OCI-M2 (cell line): ENCODE measurements around the gene PTPRF.
A peak's percentile ranks its signal among the peaks of the same experiment; 100 is the strongest.

Experiments
- DNase-seq: peaks from one replicate; lab custom pipeline; 2025; ENCODE audit not compliant: unreplicated experiment; lab: John Stamatoyannopoulos, UW

Gene PTPRF

DNA sequence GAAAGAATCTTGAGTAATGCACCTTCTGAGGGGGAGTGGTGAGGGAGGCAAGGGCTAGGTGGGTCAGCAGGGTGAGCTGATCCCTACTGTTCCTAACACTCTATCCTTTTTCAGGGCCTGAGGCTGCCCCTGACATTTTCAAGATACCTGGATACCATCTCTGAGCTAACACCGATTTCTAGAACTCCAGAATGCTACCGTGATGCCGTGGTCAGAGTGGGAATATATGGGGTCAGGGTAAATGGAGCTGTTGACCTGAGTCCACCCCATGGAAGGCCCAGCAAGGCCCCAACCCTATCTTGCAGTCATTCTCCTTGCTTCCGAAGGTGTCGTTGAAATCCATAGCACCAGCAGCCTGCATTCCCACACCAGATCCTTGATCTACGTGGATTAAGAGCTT lies 18.0 kb upstream of the PTPRF start:
- no peak for DNase-seq

GRCh38 chr1:43513471-43514173 lies 17.1 kb upstream of the PTPRF start:
- no peak for DNase-seq

DNA sequence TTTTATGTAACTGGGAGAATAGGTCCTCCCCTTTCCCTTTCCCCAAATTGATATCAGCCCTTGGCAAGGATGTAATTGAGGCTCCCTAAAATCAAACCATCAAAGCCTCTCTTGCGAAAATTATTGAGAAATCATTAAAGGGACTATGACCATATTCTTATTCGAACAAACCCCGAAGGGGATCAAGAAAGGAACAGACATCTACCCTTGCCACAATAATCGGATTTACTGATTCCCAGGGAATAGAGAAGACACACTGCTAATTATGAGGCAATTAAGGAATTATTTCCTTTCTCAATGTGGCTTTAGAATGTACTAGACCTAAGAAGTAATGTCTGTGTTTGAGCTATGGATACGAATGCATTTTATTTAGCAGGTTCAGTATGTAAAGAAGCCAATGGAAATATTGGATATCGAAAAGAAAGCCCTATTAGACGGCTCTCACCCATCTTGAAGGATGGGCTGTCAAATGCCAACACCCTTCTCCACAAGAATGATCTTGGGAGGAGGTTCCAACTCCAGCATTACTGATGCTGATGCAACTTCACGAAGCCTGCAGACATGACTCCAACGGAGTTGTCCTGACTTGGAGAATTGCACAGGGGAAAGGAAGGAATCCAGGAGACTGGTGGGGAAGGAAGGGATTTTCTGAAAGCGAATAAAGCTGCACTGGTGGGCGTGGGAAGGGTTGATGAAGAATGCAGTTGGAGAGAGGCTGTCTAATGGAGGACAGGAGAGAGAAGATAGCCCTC lies 11.6 kb upstream of the PTPRF start:
- DNase-seq = no peak

- no peak for DNase-seq
Measured at GRCh38 chr1:43520100-43520778, 10.4 kb upstream of the PTPRF start.

GRCh38 chr1:43521078-43521477 lies 9.6 kb upstream of the PTPRF start:
- no peak for DNase-seq

DNA sequence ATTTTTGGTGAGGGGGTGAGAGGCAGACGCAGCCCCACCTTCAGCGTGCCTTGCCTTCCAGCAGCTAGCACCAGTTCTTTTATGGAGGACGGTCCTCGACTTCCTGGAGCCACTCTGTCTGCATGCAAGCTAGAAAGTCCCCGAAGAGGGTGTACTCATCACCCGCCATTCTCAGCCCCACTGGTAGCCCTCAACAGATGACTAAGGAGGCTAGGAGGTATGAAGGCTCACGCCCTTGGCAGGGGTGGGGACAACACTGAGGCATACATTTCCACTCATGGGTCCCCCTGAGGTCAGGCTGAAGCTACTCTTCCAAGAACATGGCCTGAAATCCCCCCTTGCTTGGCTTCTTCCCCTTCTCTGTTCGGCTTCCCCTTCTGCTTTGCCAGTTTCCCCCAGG lies 8.9 kb upstream of the PTPRF start:
- DNase-seq = no peak

DNA sequence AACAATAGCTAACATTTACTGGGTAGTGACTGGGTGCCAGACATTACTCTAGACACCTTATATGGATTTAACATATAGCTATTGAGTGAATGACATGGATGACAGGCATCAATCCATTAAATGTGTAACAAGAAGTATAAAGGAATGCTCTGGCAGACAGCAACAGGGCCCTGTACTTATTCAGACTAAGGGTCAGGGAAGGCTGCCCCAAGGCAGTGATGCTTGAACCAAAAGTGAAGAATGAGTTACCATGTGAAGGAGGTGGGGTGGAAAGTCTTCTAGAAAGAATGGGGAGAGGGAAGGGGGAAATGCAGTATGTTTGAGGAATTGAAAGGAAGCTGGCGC lies 8.3 kb upstream of the PTPRF start:
- no peak for DNase-seq

DNA sequence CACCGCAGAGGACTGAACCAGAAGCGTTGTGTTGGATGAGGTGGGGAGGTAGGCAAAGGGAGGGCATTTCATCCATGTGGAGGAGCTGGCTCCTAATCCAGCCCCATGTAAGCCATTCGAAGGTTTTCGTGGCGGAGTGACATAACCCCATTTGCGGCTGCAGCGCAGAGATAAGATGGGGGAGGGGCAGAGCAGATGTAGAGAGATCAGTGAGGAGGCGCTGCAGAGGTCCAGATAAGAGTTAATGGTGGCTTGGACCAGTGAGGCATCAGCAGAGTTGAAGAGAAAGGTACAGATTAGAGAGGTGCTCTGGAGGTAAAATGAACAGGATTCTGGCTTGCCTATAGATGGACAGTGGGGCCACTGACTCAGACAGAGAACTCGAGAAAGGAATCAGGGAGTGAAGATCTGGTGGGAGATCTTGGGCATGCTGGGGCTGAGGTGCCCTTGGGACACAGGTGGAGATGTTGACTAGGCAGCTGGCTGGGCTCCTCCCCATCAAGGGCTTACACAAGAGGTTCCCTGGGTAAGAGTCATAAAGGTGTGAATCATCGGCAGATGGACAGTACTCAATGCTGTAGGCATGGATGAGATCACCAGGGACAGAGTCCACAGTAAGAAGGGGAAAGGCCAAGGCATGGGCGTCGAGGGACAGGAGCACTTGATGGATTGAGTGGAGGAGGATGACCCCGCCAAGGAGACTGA lies 7.8 kb upstream of the PTPRF start:
- peak; percentile 27 for DNase-seq

GRCh38 chr1:43524804-43525203 lies 5.9 kb upstream of the PTPRF start:
- no peak for DNase-seq

GRCh38 chr1:43526002-43526401 lies 4.7 kb upstream of the PTPRF start:
- DNase-seq = no peak

GRCh38 chr1:43527111-43527878 lies 3.4 kb upstream of the PTPRF start:
- DNase-seq = no peak

- DNase-seq = peak; percentile 42
Measured at GRCh38 chr1:43529206-43529731, 1.4 kb upstream of the PTPRF start.

- no peak for DNase-seq
Measured at GRCh38 chr1:43531107-43531905, 623 bp downstream of the PTPRF start.

DNA sequence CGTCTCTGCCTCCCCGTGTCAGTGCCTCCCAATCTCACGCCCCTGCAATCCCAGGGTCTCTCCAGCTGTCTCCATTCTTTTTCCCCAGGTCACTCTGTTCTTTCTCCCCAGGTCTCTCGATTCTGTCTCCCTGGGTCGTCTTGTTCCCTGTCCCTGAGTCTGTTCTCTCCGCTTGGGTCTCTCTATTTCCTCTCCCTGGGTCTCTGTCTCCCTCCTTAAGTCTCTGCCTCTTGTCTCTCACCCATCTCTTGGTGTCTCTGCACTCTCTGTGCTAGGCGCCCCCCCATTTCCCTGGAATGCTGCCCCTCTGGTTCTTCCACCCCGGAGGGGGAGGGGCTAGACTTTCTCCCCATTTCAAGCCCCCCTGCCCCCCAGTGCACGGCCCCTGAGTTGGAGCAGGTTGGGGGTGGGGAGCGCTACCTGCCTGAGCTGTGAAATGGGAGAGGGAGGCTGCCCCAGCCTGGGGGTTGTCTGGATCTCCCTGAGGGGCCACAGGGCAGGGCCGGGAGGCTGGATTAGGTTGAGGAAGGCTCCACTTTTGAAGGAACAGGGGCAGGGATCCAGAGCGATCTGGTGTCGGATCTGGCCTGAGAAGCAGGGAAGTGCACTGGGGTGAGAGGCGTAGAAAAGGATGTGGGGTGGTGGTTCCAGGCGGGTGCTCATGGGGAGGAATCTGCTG lies 1.4 kb downstream of the PTPRF start:
- DNase-seq = no peak

DNA sequence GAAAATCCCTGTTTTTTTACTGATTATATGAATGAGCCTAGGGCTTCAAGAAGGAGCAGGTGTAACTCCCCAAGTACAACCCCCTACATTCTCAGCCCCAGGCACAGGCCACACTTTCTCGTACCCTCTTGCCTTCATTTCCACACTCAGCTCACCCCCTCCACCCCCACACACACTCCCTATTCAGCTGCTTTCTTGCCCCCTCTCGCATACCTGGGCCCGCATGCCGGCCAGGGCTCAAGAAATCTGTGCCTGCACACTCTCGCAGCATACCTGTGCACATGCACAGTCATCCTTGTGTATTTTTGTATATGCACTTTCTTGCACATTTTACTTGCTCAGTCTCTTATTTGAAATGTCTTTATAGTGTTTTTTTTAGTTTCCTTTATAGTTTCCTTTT lies 2.0 kb downstream of the PTPRF start:
- DNase-seq = no peak

DNA sequence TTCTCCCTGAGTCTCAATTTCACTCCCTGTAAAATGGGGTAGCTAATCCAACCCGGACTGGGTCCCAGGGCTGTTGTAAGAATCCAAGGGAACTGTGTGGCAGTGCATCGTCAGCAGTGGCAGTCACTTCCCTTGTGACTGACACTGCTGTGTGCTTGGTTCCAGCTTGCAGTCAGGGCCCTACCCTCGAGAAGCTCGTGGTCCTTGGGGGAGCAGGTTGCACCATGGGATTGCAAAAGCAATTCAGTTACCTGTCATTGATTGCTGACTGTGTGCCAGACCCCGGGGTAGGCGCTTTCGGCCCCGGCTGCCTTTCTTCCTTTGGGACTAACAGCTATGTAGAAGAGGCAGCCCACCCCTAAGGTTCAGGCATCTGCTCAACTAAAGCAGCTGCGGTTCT lies 2.9 kb downstream of the PTPRF start:
- no peak for DNase-seq

GRCh38 chr1:43534256-43534655 lies 3.6 kb downstream of the PTPRF start:
- DNase-seq = no peak

- DNase-seq = no peak
Measured at GRCh38 chr1:43536196-43536863, 5.6 kb downstream of the PTPRF start.

GRCh38 chr1:43536864-43537358 lies 6.2 kb downstream of the PTPRF start:
- no peak for DNase-seq
